Lower leg skin (tissue), 4 donors: ENCODE data around the gene B3GAT2. TPM values are rescaled to one million over a fixed set of nuclear protein-coding genes. Genes with fewer than 3 reads are reported as not detected.

ENCODE experiments used
- DNase-seq, 2 donors: peaks; one replicate each; pipeline ENCODE4 v3.0.0-alpha.2; 2019; ENCODE audit warnings: low spot score in 2 of 2
- H3K4me3 ChIP-seq: fragments of 200-600 bp; sonication (generic); 2 replicates; pipeline ENCODE4 v1.5.1; 2017; ENCODE audit warnings: mild to moderate bottlenecking, low read depth; ENCODE audit not compliant: poor library complexity, severe bottlenecking
- CTCF ChIP-seq, 3 donors: fragments of 450-650 bp; IDR thresholded peaks; one replicate each; pipeline ENCODE4 v1.5.1; 2016; ENCODE audit warnings: antibody characterized with exemption in 3 of 3, mild to moderate bottlenecking in 3 of 3, moderate library complexity in 2 of 3
- POLR2A ChIP-seq, 2 donors: fragments of 450-650 bp; IDR thresholded peaks; one replicate each; pipeline ENCODE4 v1.6.1; 2016 to 2017; ENCODE audit warnings: antibody characterized with exemption in 2 of 2, mild to moderate bottlenecking in 1 of 2, moderate library complexity in 1 of 2
- WGBS, 2 donors: methylation state at CpG; one replicate each; pipeline ENCODE4 v1.1.5; 2018; 5-methylcytosine and 5-hydroxymethylcytosine counted together
- intact Hi-C: fragments of 100-400 bp; cut with DNase I; formaldehyde crosslinking; loops from one replicate; pipeline ENCODE4 v1.15.0; 2023; ENCODE audit warnings: low total_unique reads
- total RNA-seq, 4 donors: library from RNA; depleted of rRNA; stranded (reverse); fragments of >200 nt; gene quantifications; one replicate each; pipeline ENCODE4 v1.1.0, GENCODE V29; 2016

The B3GAT2 gene
- total RNA-seq, 4 donors from 2014 or later: not detected

GRCh38 chr6:70846207-70846835, 110.5 kb downstream of the B3GAT2 start:
- no peak overlapping the region for H3K4me3 ChIP-seq
- 56 to 63% methylated on average over 8 of the region's 8 CpGs for WGBS, 2 donors
- DNase-seq: no peak
- intact Hi-C loops: no loop called here
- TF ChIP-seq POLR2A (IDR thresholded peaks at IDR 0.05): no peak
- TF ChIP-seq CTCF (IDR thresholded peaks at IDR 0.05): no peak

DNA sequence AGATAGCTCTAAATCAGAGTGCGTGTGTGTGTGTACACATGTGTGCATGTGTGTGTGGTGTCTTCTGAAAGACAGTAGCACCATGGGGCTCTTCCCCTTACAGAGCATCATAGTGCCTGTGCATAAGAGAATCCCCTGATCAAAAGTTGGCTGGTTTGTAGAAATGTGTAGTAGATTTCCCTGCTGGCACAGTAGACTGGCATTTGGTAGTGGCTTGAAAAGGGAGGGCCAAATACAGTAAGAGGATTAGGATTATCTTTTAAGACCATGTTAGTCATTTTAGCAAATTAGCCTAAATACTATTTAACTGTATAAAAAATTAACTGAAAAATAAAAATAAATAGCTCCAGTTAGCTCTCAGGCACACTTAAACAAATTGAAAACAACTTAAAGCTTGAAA, 112.6 kb downstream of the B3GAT2 start:
- intact Hi-C loops: no loop called here
- TF ChIP-seq CTCF (IDR thresholded peaks at IDR 0.05) (no peak), POLR2A (IDR thresholded peaks at IDR 0.05) (no peak)
- 97% methylated on average over 1 of the region's 1 CpG for WGBS, 2 donors
- H3K4me3 ChIP-seq: no peak overlapping the region
- DNase-seq: no peak

GRCh38 chr6:70843328-70843918, 113.4 kb downstream of the B3GAT2 start:
- no peak for DNase-seq
- WGBS, 2 donors: 91 to 92% methylated on average over 4 of the region's 4 CpGs
- no peak overlapping the region for H3K4me3 ChIP-seq
- intact Hi-C loops: no loop called here
- TF ChIP-seq POLR2A (IDR thresholded peaks at IDR 0.05): no peak
- no peak for TF ChIP-seq CTCF (IDR thresholded peaks at IDR 0.05)

DNA sequence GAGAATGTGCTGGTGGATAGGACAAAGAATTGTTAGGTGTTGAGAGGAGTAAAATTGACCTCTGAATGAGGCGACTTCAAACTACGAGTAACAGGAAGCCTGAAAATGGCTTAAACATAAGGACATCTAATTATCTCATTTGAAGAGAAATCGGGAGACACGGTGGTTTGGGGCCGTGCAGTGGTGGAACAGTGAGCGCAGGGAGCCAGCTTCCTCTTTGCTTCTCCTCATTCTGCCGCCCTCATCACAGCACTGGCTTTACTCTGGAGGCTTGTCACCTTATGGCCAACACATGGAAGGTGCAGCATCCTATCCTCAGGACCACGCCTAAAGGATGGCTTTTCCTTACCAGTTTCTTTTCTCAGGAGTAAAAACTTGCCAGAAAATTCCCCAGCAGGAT, 114.3 kb downstream of the B3GAT2 start:
- WGBS, 2 donors: 91 to 96% methylated on average over 8 of the region's 8 CpGs
- no peak overlapping the region for H3K4me3 ChIP-seq
- no peak for DNase-seq
- TF ChIP-seq POLR2A (IDR thresholded peaks at IDR 0.05): no peak
- TF ChIP-seq CTCF (IDR thresholded peaks at IDR 0.05): no peak
- intact Hi-C loops: no loop called here

DNA sequence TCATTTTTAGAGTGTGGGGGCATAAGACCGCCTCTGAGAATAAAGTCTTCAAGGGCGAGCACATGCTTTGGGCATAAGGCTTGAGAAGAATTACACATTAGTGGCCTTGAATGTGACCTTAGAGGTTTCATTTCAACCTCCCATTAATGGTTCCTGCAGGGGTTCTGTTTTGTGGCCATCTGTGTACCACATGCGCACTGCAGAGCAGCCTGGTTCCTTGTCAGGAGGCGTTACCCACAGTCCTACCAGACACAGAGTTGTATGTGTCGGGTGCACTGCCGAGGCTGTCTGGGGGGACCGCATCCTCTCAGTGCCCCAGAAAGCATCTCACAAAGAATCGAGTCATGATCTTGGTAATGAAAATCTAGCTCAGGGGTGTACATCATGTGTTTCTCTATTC, 115.7 kb downstream of the B3GAT2 start:
- WGBS, 2 donors: 92 to 93% methylated on average over 8 of the region's 8 CpGs
- intact Hi-C loops: no loop called here
- TF ChIP-seq POLR2A (IDR thresholded peaks at IDR 0.05) (no peak), CTCF (IDR thresholded peaks at IDR 0.05) (no peak)
- no peak for DNase-seq
- no peak overlapping the region for H3K4me3 ChIP-seq
